Skeletal muscle satellite cell (primary cell): ENCODE results near the gene IPO4.

Experiments
- H3K27me3 ChIP-seq: 2 replicates; pipeline ENCODE4 v1.7.0; 2013; ENCODE audit warnings: low read length; ENCODE audit not compliant: control insufficient read depth, insufficient read depth
- H3K36me3 ChIP-seq: 2 replicates; pipeline ENCODE4 v1.7.0; 2013; ENCODE audit warnings: mild to moderate bottlenecking, control low read depth, low read length; ENCODE audit not compliant: insufficient read depth
- H3K4me1 ChIP-seq: 2 replicates; pipeline ENCODE4 v1.7.0; 2013; ENCODE audit warnings: low read length; ENCODE audit not compliant: control insufficient read depth, insufficient read depth
- H3K4me2 ChIP-seq: 2 replicates; pipeline ENCODE4 v1.7.0; 2013; ENCODE audit warnings: mild to moderate bottlenecking, low read length
- H3K4me3 ChIP-seq: 2 replicates; pipeline ENCODE4 v1.7.0; 2013; ENCODE audit warnings: low read length
- H3K9ac ChIP-seq: 2 replicates; pipeline ENCODE4 v1.7.0; 2013; ENCODE audit warnings: mild to moderate bottlenecking, low read depth, low read length, moderate library complexity
- H3K9me3 ChIP-seq: replicated peaks from 2 replicates; pipeline ENCODE4 v1.7.0; 2013; ENCODE audit warnings: mild to moderate bottlenecking, control low read depth, low read length

The IPO4 gene

GRCh38 chr14:24149302-24149969, 39.2 kb downstream of the IPO4 start:
- Histone ChIP-seq H3K9me3 (no peaks in the 10 kb centered on the region), H3K4me2 (no peak overlapping the region), H3K27me3 (no peaks in the 10 kb centered on the region), H3K9ac (no peak overlapping the region), H3K4me1 (peaks cover 18% of the 10 kb centered on the region), H3K36me3 (peaks cover 34% of the 10 kb centered on the region), H3K4me3 (no peak overlapping the region)

DNA sequence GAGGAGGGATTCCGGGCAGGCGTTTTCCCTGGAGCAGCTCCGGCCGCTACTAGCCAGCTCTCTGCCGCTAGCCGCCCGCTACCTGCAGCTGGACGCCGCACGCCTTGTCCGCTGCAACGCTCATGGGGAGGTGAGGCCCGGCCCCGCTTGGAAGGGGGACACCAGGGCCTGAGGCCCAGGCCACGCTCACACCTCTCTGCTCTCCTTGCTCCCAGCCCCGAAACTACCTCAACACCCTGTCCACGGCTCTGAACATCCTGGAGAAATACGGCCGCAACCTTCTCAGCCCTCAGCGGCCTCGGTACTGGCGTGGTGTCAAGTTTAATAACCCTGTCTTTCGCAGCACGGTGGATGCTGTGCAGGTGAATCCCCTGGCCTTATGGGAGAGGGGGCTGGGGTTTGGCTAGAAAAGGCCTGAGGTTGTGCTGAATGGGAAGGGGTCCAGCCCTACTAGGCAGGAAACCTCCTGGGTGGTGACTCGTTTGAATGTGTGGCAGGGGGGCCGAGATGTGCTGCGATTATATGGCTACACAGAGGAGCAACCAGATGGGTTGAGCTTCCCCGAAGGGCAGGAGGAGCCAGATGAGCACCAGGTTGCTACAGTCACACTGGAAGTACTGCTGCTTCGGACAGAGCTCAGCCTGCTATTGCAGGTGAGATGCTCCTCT, 40.7 kb downstream of the IPO4 start:
- H3K4me3 ChIP-seq = peak overlapping the region; percentile 93
- H3K36me3 ChIP-seq = peaks cover 40% of the 10 kb centered on the region
- no peaks in the 10 kb centered on the region for H3K27me3 ChIP-seq
- peaks cover 29% of the 10 kb centered on the region for H3K4me1 ChIP-seq
- peak overlapping the region; percentile 95 for H3K4me2 ChIP-seq
- H3K9ac ChIP-seq = peak overlapping the region; percentile 90
- H3K9me3 ChIP-seq = no peaks in the 10 kb centered on the region

DNA sequence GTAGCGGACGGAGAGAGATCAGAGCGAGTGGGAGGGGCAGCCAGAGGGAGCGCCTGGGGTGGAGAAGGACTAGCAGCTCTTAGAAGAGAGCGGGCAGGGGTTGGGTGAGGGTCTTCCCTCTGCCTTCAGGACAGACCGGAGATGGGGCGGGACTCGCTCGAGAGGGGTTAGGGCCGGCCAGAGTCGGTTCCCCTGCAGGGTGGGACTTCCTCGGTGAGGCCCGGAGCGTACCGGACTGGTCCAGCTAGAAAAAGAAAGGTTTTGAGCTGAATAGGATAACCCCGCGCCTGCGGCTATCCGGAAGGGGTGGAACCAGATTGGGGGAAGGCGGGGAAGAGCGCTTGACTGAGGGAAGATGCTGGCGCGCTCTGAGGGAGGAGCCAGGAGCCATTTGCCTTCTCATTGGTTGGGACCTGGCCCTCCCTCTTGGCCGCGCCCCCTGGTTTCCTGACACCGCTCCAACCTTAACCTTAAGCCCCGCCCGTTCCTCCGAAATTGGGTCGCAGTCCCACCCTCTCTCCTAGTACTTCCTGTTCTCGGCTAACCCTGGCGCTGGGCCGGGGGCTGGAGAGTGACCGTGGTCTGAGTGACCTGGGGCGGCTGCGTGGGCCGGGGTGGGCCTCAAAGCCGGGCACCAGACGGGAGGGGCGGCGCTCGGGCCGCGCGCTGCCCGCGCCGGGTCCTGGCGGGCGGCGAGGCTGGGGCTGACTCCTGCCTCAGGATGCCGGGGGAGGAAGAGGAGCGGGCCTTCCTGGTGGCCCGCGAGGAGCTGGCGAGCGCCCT, 41.4 kb downstream of the IPO4 start, which contains the start of gene RNF31:
RNF31 (plus strand) TSS at position 521 of the 783 bp plus-strand sequence; CDS start at position 722, 201 bp downstream.
- Histone ChIP-seq H3K36me3 (peaks cover 37% of the 10 kb centered on the region), H3K9me3 (no peaks in the 10 kb centered on the region), H3K4me1 (peaks cover 29% of the 10 kb centered on the region), H3K9ac (peak within 1 kb of the TSS; percentile 90), H3K27me3 (no peaks in the 10 kb centered on the region), H3K4me2 (peak within 1 kb of the TSS; percentile 95), H3K4me3 (peak within 1 kb of the TSS; percentile 93)

DNA sequence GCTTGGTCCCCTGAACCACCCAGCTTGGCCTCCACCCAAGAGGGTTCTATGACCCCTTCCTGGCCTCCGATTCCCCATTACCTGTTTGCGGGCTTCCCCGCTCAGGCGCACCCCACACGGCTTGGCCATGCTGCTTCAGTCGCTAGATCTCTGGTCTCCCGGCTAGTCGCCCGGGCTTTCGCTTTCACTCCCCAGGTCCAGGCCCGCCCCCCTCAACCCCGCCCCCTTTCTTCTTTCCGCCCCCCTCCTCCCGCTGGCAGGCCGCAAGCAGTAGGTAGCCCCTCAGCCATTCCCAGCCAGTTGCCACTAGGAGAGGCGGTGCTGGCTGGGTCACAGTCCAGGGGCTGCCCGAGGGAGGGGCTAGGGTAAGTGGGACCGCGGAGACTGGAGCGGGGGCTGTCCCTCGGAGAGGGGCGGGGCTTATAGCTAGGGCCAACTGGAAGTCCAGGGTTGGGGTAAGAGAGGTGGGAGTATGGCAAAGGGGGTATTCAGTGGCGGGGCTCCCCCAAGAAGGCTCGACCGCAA, 42.1 kb downstream of the IPO4 start, which contains the start of gene PSME2:
PSME2 (minus strand) TSS at position 158 of the 525 bp plus-strand sequence; CDS start at position 129, 29 bp downstream.
- Histone ChIP-seq H3K4me3 (peak within 1 kb of the TSS; percentile 93), H3K36me3 (peaks cover 30% of the 10 kb centered on the region), H3K9me3 (no peaks in the 10 kb centered on the region), H3K4me2 (peak within 1 kb of the TSS; percentile 95), H3K9ac (peak within 1 kb of the TSS; percentile 90), H3K4me1 (peaks cover 34% of the 10 kb centered on the region), H3K27me3 (no peaks in the 10 kb centered on the region)

DNA sequence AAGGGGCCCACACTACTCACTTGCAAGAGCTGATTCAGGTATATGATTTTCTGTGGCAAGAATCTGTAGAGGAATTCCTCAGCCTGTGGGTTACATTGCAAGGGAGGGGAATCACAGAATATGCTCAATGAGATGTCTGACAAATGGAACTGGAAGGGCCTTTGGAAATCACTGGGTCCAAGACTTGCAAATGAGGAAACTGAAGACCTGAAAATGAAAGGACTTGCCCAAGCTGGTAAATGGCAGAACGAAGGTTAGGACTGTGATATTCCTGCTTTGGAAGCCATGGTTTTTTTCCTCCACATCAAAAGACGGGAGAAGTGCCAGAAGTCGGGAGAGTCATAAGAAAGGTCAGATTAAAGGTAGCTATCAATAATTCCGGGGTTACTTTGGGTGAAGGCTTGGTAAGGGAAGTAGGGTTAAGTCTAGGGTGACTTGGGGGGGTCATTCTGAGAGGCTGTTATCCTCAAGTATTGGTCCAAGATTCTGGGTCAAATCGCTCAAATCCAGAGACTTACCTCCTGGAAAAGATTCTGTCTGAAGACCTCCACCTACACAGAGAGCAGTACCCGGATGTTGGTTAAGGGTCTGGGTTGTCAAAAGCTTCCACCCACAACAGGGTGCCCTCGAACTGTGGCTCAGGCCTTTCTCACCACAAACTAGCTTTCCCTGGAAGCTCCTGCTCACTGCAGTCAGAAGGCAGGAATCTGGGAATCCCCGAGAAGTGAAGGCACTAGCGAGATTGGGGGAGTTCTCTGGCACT, 42.7 kb downstream of the IPO4 start:
- Histone ChIP-seq H3K36me3 (peaks cover 24% of the 10 kb centered on the region), H3K9me3 (no peaks in the 10 kb centered on the region), H3K4me2 (peak overlapping the region; percentile 94), H3K4me3 (peak overlapping the region; percentile 93), H3K27me3 (no peaks in the 10 kb centered on the region), H3K9ac (peak overlapping the region; percentile 81), H3K4me1 (peaks cover 34% of the 10 kb centered on the region)

GRCh38 chr14:24145219-24145618, 43.4 kb downstream of the IPO4 start:
- H3K36me3 ChIP-seq = peaks cover 18% of the 10 kb centered on the region
- H3K27me3 ChIP-seq = no peaks in the 10 kb centered on the region
- peak overlapping the region; percentile 94 for H3K4me2 ChIP-seq
- H3K9ac ChIP-seq = no peak overlapping the region
- H3K9me3 ChIP-seq = no peaks in the 10 kb centered on the region
- peaks cover 34% of the 10 kb centered on the region for H3K4me1 ChIP-seq
- peak overlapping the region; percentile 93 for H3K4me3 ChIP-seq

GRCh38 chr14:24144451-24144850, 44.2 kb downstream of the IPO4 start:
- peaks cover 15% of the 10 kb centered on the region for H3K36me3 ChIP-seq
- H3K4me2 ChIP-seq = no peak overlapping the region
- no peaks in the 10 kb centered on the region for H3K27me3 ChIP-seq
- peaks cover 38% of the 10 kb centered on the region for H3K4me1 ChIP-seq
- H3K9me3 ChIP-seq = no peaks in the 10 kb centered on the region
- H3K9ac ChIP-seq = no peak overlapping the region
- H3K4me3 ChIP-seq = no peak overlapping the region

- no peak overlapping the region for H3K4me3 ChIP-seq
These were observed 45.1 kb downstream of the IPO4 start for GRCh38 chr14:24143511-24143910.

DNA sequence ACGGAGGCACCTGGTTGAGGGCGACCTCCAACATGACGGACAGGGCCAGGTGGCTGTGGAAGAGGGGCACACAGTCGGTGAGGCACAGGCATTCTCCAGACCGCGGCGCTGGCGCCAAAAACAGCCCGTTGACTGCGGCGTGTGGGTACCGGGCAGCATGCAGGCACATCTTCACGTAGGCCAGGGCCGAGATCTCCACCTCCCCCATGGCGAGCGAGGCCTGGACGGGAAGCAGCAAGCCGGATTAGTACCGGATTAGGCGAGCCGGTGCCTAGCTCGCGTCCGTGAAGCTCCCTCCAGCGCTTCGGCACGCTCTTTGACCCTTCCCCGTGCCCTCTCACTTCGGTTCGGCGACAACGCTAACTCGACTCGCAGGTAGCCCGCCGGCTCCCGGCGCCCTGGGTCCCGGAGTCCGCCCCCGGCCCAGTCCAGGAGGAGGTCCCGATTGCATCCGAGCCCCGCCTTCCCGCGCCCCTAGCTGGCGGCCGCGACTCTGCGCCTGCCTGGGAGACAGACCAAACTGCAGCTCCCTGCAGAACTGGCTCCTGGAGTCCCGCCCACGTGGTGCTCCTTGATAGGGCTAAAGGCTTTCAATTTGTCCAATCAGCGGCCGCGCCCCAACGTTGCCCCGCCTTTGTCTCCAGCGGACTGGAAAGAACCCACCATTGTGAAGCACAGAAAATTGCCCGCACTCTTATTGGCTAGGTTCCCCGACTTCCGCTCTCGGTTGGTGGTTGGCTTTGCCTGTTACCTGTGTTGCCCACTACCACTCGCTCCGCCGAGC, 47.3 kb downstream of the IPO4 start, which contains the start of gene EMC9:
EMC9 (minus strand) TSS at position 495 of the 784 bp plus-strand sequence; CDS start at position 208, 287 bp downstream.
- Histone ChIP-seq H3K27me3 (no peaks in the 10 kb centered on the region), H3K9me3 (no peaks in the 10 kb centered on the region), H3K9ac (peak within 1 kb of the TSS; percentile 88), H3K4me3 (peak within 1 kb of the TSS; percentile 86), H3K4me2 (peak within 1 kb of the TSS; percentile 87), H3K4me1 (peaks cover 41% of the 10 kb centered on the region), H3K36me3 (peaks cover 33% of the 10 kb centered on the region)

More at GRCh38 chr14:24143511-24143910, 45.1 kb downstream of the IPO4 start:
- H3K4me1 ChIP-seq = peaks cover 38% of the 10 kb centered on the region
- H3K36me3 ChIP-seq = peaks cover 20% of the 10 kb centered on the region
- H3K9ac ChIP-seq = no peak overlapping the region
- H3K27me3 ChIP-seq = no peaks in the 10 kb centered on the region
- no peaks in the 10 kb centered on the region for H3K9me3 ChIP-seq
- H3K4me2 ChIP-seq = peak overlapping the region; percentile 9

DNA sequence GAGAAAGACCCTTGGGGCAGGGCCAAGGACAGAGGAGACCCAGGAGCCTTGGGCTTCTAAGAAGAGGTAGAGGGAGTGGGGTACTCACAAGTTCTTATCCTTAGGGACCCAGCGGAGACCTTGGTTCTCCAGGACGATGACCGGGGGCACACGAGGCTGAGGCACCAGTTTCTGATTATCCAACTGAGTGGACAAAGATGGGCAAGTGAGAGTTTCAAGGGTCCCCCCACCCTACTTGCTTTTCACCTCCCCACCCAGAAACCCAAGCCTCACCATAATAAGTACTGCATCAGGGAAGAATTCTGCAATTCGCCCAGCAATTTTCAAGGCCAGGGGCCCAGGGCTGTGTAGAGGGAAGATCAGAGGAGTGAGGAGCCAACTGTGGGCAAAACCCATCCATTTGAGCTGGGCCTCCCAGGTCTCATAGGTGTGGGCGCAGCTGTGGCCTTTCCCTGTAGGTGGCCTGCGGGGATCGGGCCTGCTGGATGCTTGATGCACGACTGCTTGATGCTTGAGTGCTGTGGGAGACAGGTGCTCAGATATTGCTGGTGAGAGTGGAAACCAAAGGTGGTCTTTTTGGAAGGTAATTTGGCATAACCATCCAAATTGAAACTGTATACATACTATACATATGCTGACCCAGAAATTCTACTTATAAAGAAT, 49.2 kb downstream of the IPO4 start:
- no peaks in the 10 kb centered on the region for H3K9me3 ChIP-seq
- H3K4me1 ChIP-seq = peaks cover 35% of the 10 kb centered on the region
- H3K4me3 ChIP-seq = no peak overlapping the region
- H3K4me2 ChIP-seq = peak overlapping the region; percentile 87
- no peak overlapping the region for H3K9ac ChIP-seq
- peaks cover 32% of the 10 kb centered on the region for H3K36me3 ChIP-seq
- H3K27me3 ChIP-seq = no peaks in the 10 kb centered on the region
